AG04449 (cell line): ENCODE results near the gene TMEM254.

ENCODE experiments used
- CTCF ChIA-PET: fragments of 350-600 bp; formaldehyde crosslinking; extraction: SDS; loops from one replicate; lab custom pipeline; 2021; ENCODE audit warnings: antibody characterized with exemption; lab: Yijun Ruan, JAX
- POLR2A ChIA-PET: fragments of 400-600, 350-600 bp; formaldehyde crosslinking; extraction: SDS; loops from one replicate; lab custom pipeline; 2020; ENCODE audit warnings: antibody characterized with exemption, inconsistent platforms; lab: Yijun Ruan, JAX
- DNase-seq: peaks from one replicate; pipeline ENCODE4 v3.0.0-alpha.2; 2010; ENCODE audit warnings: low read depth, low spot score
- H3K4me3 ChIP-seq: 2 replicates; pipeline ENCODE4 v1.5.1; 2011; ENCODE audit warnings: low read depth, mild to moderate bottlenecking, control low read depth, low read length
- CTCF ChIP-seq: IDR thresholded peaks from one replicate; pipeline ENCODE4 v1.5.1; 2011; ENCODE audit warnings: mild to moderate bottlenecking, moderate library complexity, low read length, control low read depth, inconsistent platforms; ENCODE audit not compliant: insufficient read depth; ENCODE audit errors: missing control alignments

The TMEM254 gene

GRCh38 chr10:80075781-80076180 lies 2.7 kb upstream of the TMEM254 start:
- POLR2A ChIA-PET = no interaction called here
- TF ChIP-seq CTCF = no peak
- DNase-seq = no peak
- CTCF ChIA-PET = interaction anchor here (1.8 to 3.5 kb wide), 3 partner anchors 17 to 29 kb away, joined by 9 to 20 read pairs (median 11); no protein-coding TSS in a partner anchor
- H3K4me3 ChIP-seq = no peak overlapping the region

GRCh38 chr10:80077869-80078447 lies 507 bp upstream of the TMEM254 start:
- ChIA-PET POLR2A (no interaction called here), CTCF (interaction anchor here (0.7 to 3.5 kb wide), 3 partner anchors 19 to 77 kb away, joined by 3 to 20 read pairs (median 4); no protein-coding TSS in a partner anchor)
- peak overlapping the region; percentile 62 for H3K4me3 ChIP-seq
- TF ChIP-seq CTCF = no peak
- no peak for DNase-seq

GRCh38 chr10:80079312-80079719 lies 851 bp downstream of the TMEM254 start:
- DNase-seq = no peak
- H3K4me3 ChIP-seq = peak overlapping the region; percentile 62
- CTCF ChIA-PET = interaction anchor here (0.9 to 3.5 kb wide), 4 partner anchors 18 to 542 kb away, joined by 3 to 20 read pairs (median 6); no protein-coding TSS in a partner anchor
- no peak for TF ChIP-seq CTCF
- POLR2A ChIA-PET = interaction anchor here (1.0 to 1.7 kb wide), 2 partner anchors 25 to 54 kb away, joined by 4 read pairs; no protein-coding TSS in a partner anchor

GRCh38 chr10:80081026-80081425 lies 2.6 kb downstream of the TMEM254 start:
- no peak for DNase-seq
- ChIA-PET POLR2A (no interaction called here), CTCF (no interaction called here)
- no peak for TF ChIP-seq CTCF
- no peak overlapping the region for H3K4me3 ChIP-seq

- no peak for TF ChIP-seq CTCF
- no peak overlapping the region for H3K4me3 ChIP-seq
- CTCF ChIA-PET = no interaction called here
- POLR2A ChIA-PET = no interaction called here
- DNase-seq = no peak
Observed at GRCh38 chr10:80081801-80082750, 3.6 kb downstream of the TMEM254 start.

GRCh38 chr10:80090121-80090520 lies 11.7 kb downstream of the TMEM254 start:
- DNase-seq = no peak
- ChIA-PET CTCF (no interaction called here), POLR2A (no interaction called here)
- no peak for TF ChIP-seq CTCF
- H3K4me3 ChIP-seq = no peak overlapping the region
